Neuronal stem cell (in vitro differentiated cells): ENCODE data around the gene AOX1.

ENCODE experiments used
- DNase-seq: peaks from one replicate; pipeline ENCODE4 v3.0.0-alpha.2; 2013; ENCODE audit warnings: low spot score
- H2AFZ ChIP-seq: one replicate; pipeline ENCODE4 v1.6.1; 2013; ENCODE audit warnings: mild to moderate bottlenecking, low read length, inconsistent platforms
- H2AK5ac ChIP-seq: 2 replicates; pipeline ENCODE4 v1.6.1; 2013; ENCODE audit warnings: low read depth, mild to moderate bottlenecking, inconsistent platforms, low read length, moderate library complexity, mixed read lengths
- H2BK120ac ChIP-seq: 2 replicates; pipeline ENCODE4 v1.6.1; 2013; ENCODE audit warnings: low read depth, mild to moderate bottlenecking, inconsistent platforms, low read length, moderate library complexity, mixed read lengths
- H2BK12ac ChIP-seq: one replicate; pipeline ENCODE4 v1.6.1; 2013; ENCODE audit warnings: low read length, inconsistent platforms
- H2BK15ac ChIP-seq: 2 replicates; pipeline ENCODE4 v1.6.1; 2013; ENCODE audit warnings: mild to moderate bottlenecking, low read length, inconsistent platforms, mixed read lengths
- H2BK5ac ChIP-seq: one replicate; pipeline ENCODE4 v1.6.1; 2013; ENCODE audit warnings: inconsistent platforms, mild to moderate bottlenecking, low read length, moderate library complexity
- H3K14ac ChIP-seq: one replicate; pipeline ENCODE4 v1.6.1; 2013; ENCODE audit warnings: low read length, inconsistent platforms
- H3K18ac ChIP-seq: 2 replicates; pipeline ENCODE4 v1.6.1; 2013; ENCODE audit warnings: low read length, inconsistent platforms
- H3K23ac ChIP-seq: 2 replicates; pipeline ENCODE4 v1.6.1; 2013; ENCODE audit warnings: low read depth, mild to moderate bottlenecking, mixed read lengths, low read length, inconsistent platforms; ENCODE audit not compliant: poor library complexity
- H3K27ac ChIP-seq: replicated peaks from 3 replicates; pipeline ENCODE4 v1.5.1; 2013; ENCODE audit warnings: low read length, inconsistent platforms
- H3K27me3 ChIP-seq, 3 experiments: 2 replicates each; pipeline ENCODE4 v1.6.1; 2013; ENCODE audit warnings: low read length in 3 of 3, mild to moderate bottlenecking in 2 of 3, inconsistent platforms in 1 of 3, low read depth in 1 of 3, mixed read lengths in 1 of 3, moderate library complexity in 1 of 3; ENCODE audit not compliant: control insufficient read depth in 3 of 3, insufficient read depth in 3 of 3
- H3K36me3 ChIP-seq, 2 donors: replicated peaks in 1 of 2; 2 replicates each; pipeline ENCODE4 v1.6.1; 2013; ENCODE audit warnings: low read length in 2 of 2; ENCODE audit not compliant: control insufficient read depth in 2 of 2, insufficient read depth in 2 of 2
- H3K4ac ChIP-seq: 2 replicates; pipeline ENCODE4 v1.6.1; 2013; ENCODE audit warnings: inconsistent platforms, mild to moderate bottlenecking, low read length, moderate library complexity
- H3K4me1 ChIP-seq, 2 donors: 1 replicate in 1 of 2; 2 replicates in 1 of 2; pipeline ENCODE4 v1.6.1; 2013; ENCODE audit warnings: low read length in 2 of 2, low read depth in 1 of 2; ENCODE audit not compliant: control insufficient read depth in 2 of 2, insufficient read depth in 1 of 2
- H3K4me2 ChIP-seq: one replicate; pipeline ENCODE4 v1.6.1; 2013; ENCODE audit warnings: mild to moderate bottlenecking, low read length, inconsistent platforms; ENCODE audit not compliant: insufficient read depth, poor library complexity, severe bottlenecking
- H3K4me3 ChIP-seq, 2 donors: 2 replicates each; pipeline ENCODE4 v1.5.1; 2013; ENCODE audit warnings: low read length in 2 of 2, mild to moderate bottlenecking in 2 of 2, inconsistent platforms in 1 of 2, moderate library complexity in 1 of 2
- H3K79me1 ChIP-seq: one replicate; pipeline ENCODE4 v1.6.1; 2013; ENCODE audit warnings: low read depth, mild to moderate bottlenecking, inconsistent platforms, low read length, moderate library complexity
- H3K9ac ChIP-seq: one replicate; pipeline ENCODE4 v1.6.1; 2013; ENCODE audit warnings: mild to moderate bottlenecking, low read depth, low read length, inconsistent platforms; ENCODE audit not compliant: poor library complexity
- H3K9me3 ChIP-seq, 2 donors: replicated peaks in 1 of 2; 2 replicates each; pipeline versions ENCODE3 to v1.6.1; 2013; ENCODE audit warnings: low read length in 2 of 2, mild to moderate bottlenecking in 2 of 2, inconsistent platforms in 1 of 2, low read depth in 1 of 2, mixed read lengths in 1 of 2, moderate library complexity in 1 of 2; ENCODE audit not compliant: control insufficient read depth in 2 of 2, insufficient read depth in 1 of 2
- H4K8ac ChIP-seq: one replicate; pipeline ENCODE4 v1.6.1; 2013; ENCODE audit warnings: low read depth, mild to moderate bottlenecking, inconsistent platforms, low read length, moderate library complexity
- H4K91ac ChIP-seq: one replicate; pipeline ENCODE4 v1.6.1; 2013; ENCODE audit warnings: low read length, low read depth, mild to moderate bottlenecking, inconsistent platforms; ENCODE audit not compliant: poor library complexity
- WGBS, 2 donors: extraction: QIAGEN DNeasy Blood & Tissue Kit; methylation state at CpG; one replicate each; pipeline ENCODE4 v1.1.7; 2013; ENCODE audit warnings: missing lambda C conversion rate in 2 of 2, mixed read lengths in 1 of 2; ENCODE audit not compliant: insufficient read length in 2 of 2, insufficient replicate concordance in 1 of 2; ENCODE audit errors: extremely low coverage in 2 of 2; 5-methylcytosine and 5-hydroxymethylcytosine counted together

Gene AOX1

DNA sequence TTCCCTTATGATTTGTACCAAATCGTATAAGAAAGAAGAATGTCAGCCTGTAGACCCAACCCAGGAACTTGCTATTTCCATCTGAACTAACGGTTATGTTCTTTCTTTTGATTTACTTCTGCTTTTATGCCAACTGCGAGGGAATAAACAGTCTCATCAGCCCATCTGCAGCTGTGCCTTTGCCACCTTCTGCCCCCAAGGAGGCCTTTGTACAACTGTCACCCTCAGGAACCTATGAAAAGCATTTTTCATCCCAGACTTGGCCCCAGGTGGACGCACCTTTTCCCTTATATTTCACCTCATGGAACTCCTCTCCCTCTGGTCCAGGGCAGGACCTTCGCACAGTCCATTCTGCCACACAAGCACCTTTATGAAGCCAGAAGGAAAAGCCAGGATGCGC, 109.8 kb downstream of the AOX1 start:
- no peak for DNase-seq
- H2BK12ac ChIP-seq, result no peak overlapping the region
- H2AFZ ChIP-seq, result no peak overlapping the region
- no peaks in the 10 kb centered on the region for H3K9me3 ChIP-seq
- H3K27me3 ChIP-seq, result peaks cover 0 to 13% (median 0%) of the 10 kb centered on the region in 3 experiments
- H4K91ac ChIP-seq, result no peak overlapping the region
- no peak overlapping the region for H2BK120ac ChIP-seq
- no peaks in the 10 kb centered on the region for H3K36me3 ChIP-seq
- H2AK5ac ChIP-seq, result no peak overlapping the region
- no peak overlapping the region for H4K8ac ChIP-seq
- no peak overlapping the region for H3K18ac ChIP-seq
- no peak overlapping the region for H2BK15ac ChIP-seq
- H3K4me3 ChIP-seq, result no peak overlapping the region
- H3K14ac ChIP-seq, result no peak overlapping the region
- WGBS, 2 donors, result no CpG with 5 or more reads among the region's 6 CpGs
- H3K4ac ChIP-seq, result no peak overlapping the region
- H2BK5ac ChIP-seq, result no peak overlapping the region
- no peak overlapping the region for H3K4me2 ChIP-seq
- no peak overlapping the region for H3K9ac ChIP-seq
- no peaks in the 10 kb centered on the region for H3K79me1 ChIP-seq
- H3K4me1 ChIP-seq, result peaks cover 0 to 2% of the 10 kb centered on the region in 2 donors
- H3K27ac ChIP-seq, result no peak overlapping the region
- no peak overlapping the region for H3K23ac ChIP-seq

DNA sequence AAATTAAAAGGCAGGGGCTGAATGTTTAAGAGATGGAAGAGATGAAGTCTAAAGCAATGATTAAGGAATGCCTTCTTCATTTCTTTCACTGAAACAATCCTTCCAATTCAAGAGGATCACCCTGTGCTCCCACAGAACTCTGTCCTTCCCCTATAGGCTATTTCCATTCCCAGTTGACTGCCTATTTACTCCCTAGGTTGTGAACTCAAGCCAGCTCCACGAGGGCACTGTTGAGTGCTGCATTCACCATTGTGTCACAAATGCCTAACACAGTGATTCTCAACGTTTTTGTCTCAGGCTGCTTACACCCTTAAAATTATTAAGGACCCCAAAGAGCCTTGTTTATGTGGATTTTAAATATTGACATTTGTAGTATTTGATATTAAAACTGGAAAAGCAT, 112.4 kb downstream of the AOX1 start:
- Histone ChIP-seq H3K36me3 (no peaks in the 10 kb centered on the region), H2BK15ac (no peak overlapping the region), H3K4me2 (no peak overlapping the region), H4K91ac (no peak overlapping the region), H3K14ac (no peak overlapping the region), H4K8ac (no peak overlapping the region), H2BK5ac (no peak overlapping the region), H3K18ac (no peak overlapping the region), H3K4ac (no peak overlapping the region), H3K9me3 (no peaks in the 10 kb centered on the region), H2AK5ac (no peak overlapping the region), H2BK12ac (no peak overlapping the region), H2BK120ac (no peak overlapping the region), H3K4me3 (no peak overlapping the region), H3K9ac (no peak overlapping the region), H3K27ac (no peak overlapping the region), H3K79me1 (no peaks in the 10 kb centered on the region), H2AFZ (no peak overlapping the region), H3K27me3 (peaks cover 0 to 24% (median 0%) of the 10 kb centered on the region in 3 experiments), H3K23ac (no peak overlapping the region), H3K4me1 (peaks cover 0 to 2% of the 10 kb centered on the region in 2 donors)
- no CpG with 5 or more reads among the region's 2 CpGs for WGBS, 2 donors
- no peak for DNase-seq

DNA sequence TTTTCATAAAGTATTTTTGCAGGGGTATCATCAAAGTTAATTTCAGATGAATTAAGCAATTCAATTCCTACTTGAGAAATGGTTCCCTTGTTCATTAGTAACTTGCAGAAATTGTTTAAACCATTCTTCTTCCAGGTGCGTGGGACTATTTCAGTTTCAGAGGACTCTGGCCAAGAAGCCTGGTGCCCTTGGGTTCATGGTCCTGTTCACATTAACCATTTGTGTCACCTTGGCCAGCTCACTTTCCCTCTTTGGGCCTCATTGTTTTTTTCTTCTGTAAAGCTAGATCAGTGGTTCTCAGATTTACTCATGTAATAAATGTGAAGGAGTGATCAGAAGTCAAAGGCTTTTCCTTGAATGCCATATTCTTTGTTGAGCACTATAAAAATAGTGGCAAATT, 113.5 kb downstream of the AOX1 start:
- no peak overlapping the region for H2BK5ac ChIP-seq
- H3K4me2 ChIP-seq, result no peak overlapping the region
- no peaks in the 10 kb centered on the region for H3K9me3 ChIP-seq
- no CpG with 5 or more reads among the region's 1 CpG for WGBS, 2 donors
- H3K23ac ChIP-seq, result no peak overlapping the region
- no peaks in the 10 kb centered on the region for H3K79me1 ChIP-seq
- H3K4me1 ChIP-seq, result peaks cover 0 to 2% of the 10 kb centered on the region in 2 donors
- H2BK15ac ChIP-seq, result no peak overlapping the region
- DNase-seq, result no peak
- no peak overlapping the region for H3K18ac ChIP-seq
- H2BK120ac ChIP-seq, result no peak overlapping the region
- H3K27ac ChIP-seq, result no peak overlapping the region
- no peak overlapping the region for H3K4ac ChIP-seq
- H4K8ac ChIP-seq, result no peak overlapping the region
- no peak overlapping the region for H3K4me3 ChIP-seq
- H2AFZ ChIP-seq, result no peak overlapping the region
- no peak overlapping the region for H3K14ac ChIP-seq
- H4K91ac ChIP-seq, result no peak overlapping the region
- H2AK5ac ChIP-seq, result no peak overlapping the region
- H2BK12ac ChIP-seq, result no peak overlapping the region
- peaks cover 0 to 24% (median 0%) of the 10 kb centered on the region in 3 experiments for H3K27me3 ChIP-seq
- no peak overlapping the region for H3K9ac ChIP-seq
- H3K36me3 ChIP-seq, result no peaks in the 10 kb centered on the region

DNA sequence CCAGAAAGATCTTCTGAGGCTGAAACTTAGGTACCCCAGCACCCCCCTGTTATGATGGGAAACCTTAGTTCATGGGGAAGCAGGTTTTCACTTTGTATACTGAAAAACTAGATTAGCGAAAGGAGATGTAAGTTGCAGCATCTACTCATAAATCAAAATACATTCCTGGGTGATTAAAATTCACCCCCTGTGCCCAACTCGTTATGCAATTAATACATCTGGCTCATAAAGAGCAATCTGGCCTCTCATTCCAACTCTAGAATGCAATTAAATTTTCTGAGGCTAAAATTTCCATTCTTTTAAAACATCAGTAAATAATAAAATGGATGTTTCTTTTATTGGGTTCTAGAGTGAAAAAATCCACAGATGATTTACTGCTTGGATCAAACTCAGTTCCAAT, 115.0 kb downstream of the AOX1 start:
- no peak overlapping the region for H2BK15ac ChIP-seq
- H3K4me1 ChIP-seq, result peaks cover 0 to 2% of the 10 kb centered on the region in 2 donors
- no peak overlapping the region for H2AK5ac ChIP-seq
- no peak overlapping the region for H3K27ac ChIP-seq
- no peak overlapping the region for H3K18ac ChIP-seq
- DNase-seq, result no peak
- no peak overlapping the region for H2BK5ac ChIP-seq
- no peak overlapping the region for H3K4ac ChIP-seq
- H3K4me3 ChIP-seq, result no peak overlapping the region
- H3K79me1 ChIP-seq, result no peaks in the 10 kb centered on the region
- H2AFZ ChIP-seq, result no peak overlapping the region
- no peak overlapping the region for H3K23ac ChIP-seq
- no peaks in the 10 kb centered on the region for H3K9me3 ChIP-seq
- H4K8ac ChIP-seq, result no peak overlapping the region
- H4K91ac ChIP-seq, result no peak overlapping the region
- H2BK120ac ChIP-seq, result no peak overlapping the region
- H3K14ac ChIP-seq, result no peak overlapping the region
- H3K27me3 ChIP-seq, result peaks cover 0 to 25% (median 0%) of the 10 kb centered on the region in 3 experiments
- H3K36me3 ChIP-seq, result no peaks in the 10 kb centered on the region
- H3K4me2 ChIP-seq, result no peak overlapping the region
- no peak overlapping the region for H3K9ac ChIP-seq
- WGBS, 2 donors, result no CpG with 5 or more reads among the region's 2 CpGs
- H2BK12ac ChIP-seq, result no peak overlapping the region
